WTC11 (cell line): ENCODE data around the gene HPSE2. TPM values are rescaled to one million over a fixed set of nuclear protein-coding genes. Genes with fewer than 3 reads are reported as not detected.

ENCODE experiments used
- ATAC-seq: fragments of 200-7000 bp; cut with Tn5 transposase; 2 replicates; pipeline ENCODE4 v1.10.0; 2021; ENCODE audit warnings: mild to moderate bottlenecking, moderate library complexity
- CTCF ChIA-PET: fragments of 300-600 bp; sonication (Branson Sonifier 250); formaldehyde crosslinking; loops from one replicate; lab custom pipeline; 2021; ENCODE audit warnings: antibody characterized with exemption; lab: Charles Lee
- POLR2A ChIA-PET: fragments of 350-600 bp; sonication (Branson Sonifier 250); formaldehyde crosslinking; loops from one replicate; lab custom pipeline; 2021; ENCODE audit warnings: antibody characterized with exemption; lab: Charles Lee
- DNase-seq: peaks from one replicate; pipeline ENCODE4 v3.0.0; 2021; ENCODE audit warnings: low spot score
- H3K27ac Mint-ChIP-seq: 2 replicates; pipeline ENCODE4 v1.8.0; 2021; ENCODE audit warnings: mixed read lengths
- H3K27me3 Mint-ChIP-seq: 2 replicates; pipeline ENCODE4 v1.8.0; 2021; ENCODE audit warnings: low read depth, mild to moderate bottlenecking, moderate library complexity, mixed read lengths
- H3K36me3 Mint-ChIP-seq: 2 replicates; pipeline ENCODE4 v1.8.0; 2021; ENCODE audit warnings: mixed read lengths
- H3K4me1 Mint-ChIP-seq: 2 replicates; pipeline ENCODE4 v1.8.0; 2022; ENCODE audit warnings: mixed read lengths
- H3K4me3 Mint-ChIP-seq: 2 replicates; pipeline ENCODE4 v1.8.0; 2021; ENCODE audit warnings: mild to moderate bottlenecking, moderate library complexity, mixed read lengths
- H3K9me3 Mint-ChIP-seq: 2 replicates; pipeline ENCODE4 v1.8.0; 2021; ENCODE audit warnings: mixed read lengths
- ATF1 ChIP-seq: sonication (generic); formaldehyde crosslinking; IDR thresholded peaks from 2 replicates; pipeline ENCODE4 v1.8.1; 2023; ENCODE audit warnings: mild to moderate bottlenecking, moderate library complexity, missing genetic modification reagents
- CTCF ChIP-seq: fragments of 200-600 bp; IDR thresholded peaks from 2 replicates; pipeline ENCODE4 v1.8.0; 2022; ENCODE audit warnings: antibody characterized with exemption
- ESRRA ChIP-seq: sonication (generic); formaldehyde crosslinking; IDR thresholded peaks from 2 replicates; pipeline ENCODE4 v1.8.1; 2022; ENCODE audit warnings: mild to moderate bottlenecking, missing genetic modification reagents, borderline replicate concordance
- MAX ChIP-seq: sonication (generic); formaldehyde crosslinking; IDR thresholded peaks from 2 replicates; pipeline ENCODE4 v1.8.0; 2022; ENCODE audit warnings: mild to moderate bottlenecking, missing genetic modification reagents
- MYBL2 ChIP-seq: sonication (generic); formaldehyde crosslinking; IDR thresholded peaks from 2 replicates; pipeline ENCODE4 v1.8.1; 2023; ENCODE audit warnings: mild to moderate bottlenecking, moderate library complexity, missing genetic modification reagents
- NR3C1 ChIP-seq: sonication (generic); formaldehyde crosslinking; conservative IDR thresholded peaks from 2 replicates; pipeline ENCODE4 v1.8.1; 2023; ENCODE audit warnings: low read depth, mild to moderate bottlenecking, missing genetic modification reagents
- SMAD3 ChIP-seq: sonication (generic); formaldehyde crosslinking; IDR thresholded peaks from 2 replicates; pipeline ENCODE4 v1.8.0; 2022; ENCODE audit warnings: missing genetic modification reagents, mild to moderate bottlenecking, borderline replicate concordance
- ZNF121 ChIP-seq: sonication (generic); formaldehyde crosslinking; IDR thresholded peaks from 2 replicates; pipeline ENCODE4 v1.8.0; 2023; ENCODE audit warnings: missing genetic modification reagents
- ZNF219 ChIP-seq: sonication (generic); formaldehyde crosslinking; IDR thresholded peaks from 2 replicates; pipeline ENCODE4 v1.8.0; 2023; ENCODE audit warnings: missing genetic modification reagents, mild to moderate bottlenecking, borderline replicate concordance
- ZNF396 ChIP-seq: fragments of 250-450 bp; sonication (Bioruptor Pico); IDR thresholded peaks from 2 replicates; pipeline ENCODE4 v1.8.0; 2021; ENCODE audit warnings: mild to moderate bottlenecking, moderate library complexity, borderline replicate concordance
- total RNA-seq: library from RNA; stranded (reverse); gene quantifications from 3 replicates; pipeline ENCODE4 v1.2.3, GENCODE V29; 2021
- TF ChIP-seq, protein P1 (sequence below): sonication (generic); formaldehyde crosslinking; IDR thresholded peaks from 2 replicates; pipeline ENCODE4 v1.8.1; 2023; ENCODE audit warnings: mild to moderate bottlenecking, missing genetic modification reagents, moderate library complexity
- TF ChIP-seq, protein P2 (sequence below): sonication (generic); formaldehyde crosslinking; IDR thresholded peaks from 2 replicates; pipeline ENCODE4 v1.8.1; 2023; ENCODE audit warnings: mild to moderate bottlenecking, missing genetic modification reagents, borderline replicate concordance
- TF ChIP-seq, protein P3 (sequence below): sonication (generic); formaldehyde crosslinking; IDR thresholded peaks from 2 replicates; pipeline ENCODE4 v1.8.0; 2022; ENCODE audit warnings: missing genetic modification reagents

Gene HPSE2
- total RNA-seq, 1 experiment from 2014 or later: 0.66 TPM

GRCh38 chr10:98920807-98921206 is 314.8 kb downstream of the HPSE2 start:
- TF ChIP-seq ZNF396 (CRISPR knock-in tag) (no peak), SMAD3 (CRISPR knock-in tag) (no peak), ZNF121 (CRISPR knock-in tag) (no peak)
- TF ChIP-seq, protein P1, sequence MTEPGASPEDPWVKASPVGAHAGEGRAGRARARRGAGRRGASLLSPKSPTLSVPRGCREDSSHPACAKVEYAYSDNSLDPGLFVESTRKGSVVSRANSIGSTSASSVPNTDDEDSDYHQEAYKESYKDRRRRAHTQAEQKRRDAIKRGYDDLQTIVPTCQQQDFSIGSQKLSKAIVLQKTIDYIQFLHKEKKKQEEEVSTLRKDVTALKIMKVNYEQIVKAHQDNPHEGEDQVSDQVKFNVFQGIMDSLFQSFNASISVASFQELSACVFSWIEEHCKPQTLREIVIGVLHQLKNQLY: no peak

GRCh38 chr10:98920360-98920759 is 315.3 kb downstream of the HPSE2 start:
- Mint-ChIP-seq H3K27me3 (no peaks in the 10 kb centered on the region), H3K4me1 (peaks cover 13% of the 10 kb centered on the region), H3K9me3 (no peaks in the 10 kb centered on the region), H3K36me3 (no peaks in the 10 kb centered on the region), H3K4me3 (no peak overlapping the region), H3K27ac (no peak overlapping the region)
- ChIA-PET POLR2A (no interaction called here), CTCF (no interaction called here)
- DNase-seq (no peak), ATAC-seq (no peak)
- TF ChIP-seq, protein P2, sequence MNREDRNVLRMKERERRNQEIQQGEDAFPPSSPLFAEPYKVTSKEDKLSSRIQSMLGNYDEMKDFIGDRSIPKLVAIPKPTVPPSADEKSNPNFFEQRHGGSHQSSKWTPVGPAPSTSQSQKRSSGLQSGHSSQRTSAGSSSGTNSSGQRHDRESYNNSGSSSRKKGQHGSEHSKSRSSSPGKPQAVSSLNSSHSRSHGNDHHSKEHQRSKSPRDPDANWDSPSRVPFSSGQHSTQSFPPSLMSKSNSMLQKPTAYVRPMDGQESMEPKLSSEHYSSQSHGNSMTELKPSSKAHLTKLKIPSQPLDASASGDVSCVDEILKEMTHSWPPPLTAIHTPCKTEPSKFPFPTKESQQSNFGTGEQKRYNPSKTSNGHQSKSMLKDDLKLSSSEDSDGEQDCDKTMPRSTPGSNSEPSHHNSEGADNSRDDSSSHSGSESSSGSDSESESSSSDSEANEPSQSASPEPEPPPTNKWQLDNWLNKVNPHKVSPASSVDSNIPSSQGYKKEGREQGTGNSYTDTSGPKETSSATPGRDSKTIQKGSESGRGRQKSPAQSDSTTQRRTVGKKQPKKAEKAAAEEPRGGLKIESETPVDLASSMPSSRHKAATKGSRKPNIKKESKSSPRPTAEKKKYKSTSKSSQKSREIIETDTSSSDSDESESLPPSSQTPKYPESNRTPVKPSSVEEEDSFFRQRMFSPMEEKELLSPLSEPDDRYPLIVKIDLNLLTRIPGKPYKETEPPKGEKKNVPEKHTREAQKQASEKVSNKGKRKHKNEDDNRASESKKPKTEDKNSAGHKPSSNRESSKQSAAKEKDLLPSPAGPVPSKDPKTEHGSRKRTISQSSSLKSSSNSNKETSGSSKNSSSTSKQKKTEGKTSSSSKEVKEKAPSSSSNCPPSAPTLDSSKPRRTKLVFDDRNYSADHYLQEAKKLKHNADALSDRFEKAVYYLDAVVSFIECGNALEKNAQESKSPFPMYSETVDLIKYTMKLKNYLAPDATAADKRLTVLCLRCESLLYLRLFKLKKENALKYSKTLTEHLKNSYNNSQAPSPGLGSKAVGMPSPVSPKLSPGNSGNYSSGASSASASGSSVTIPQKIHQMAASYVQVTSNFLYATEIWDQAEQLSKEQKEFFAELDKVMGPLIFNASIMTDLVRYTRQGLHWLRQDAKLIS (CRISPR knock-in tag): no peak
- TF ChIP-seq ESRRA: no peak

More at GRCh38 chr10:98920807-98921206, 314.8 kb downstream of the HPSE2 start:
- Mint-ChIP-seq H3K27ac (no peak overlapping the region), H3K9me3 (no peaks in the 10 kb centered on the region), H3K27me3 (no peaks in the 10 kb centered on the region), H3K36me3 (no peaks in the 10 kb centered on the region), H3K4me3 (no peak overlapping the region), H3K4me1 (peaks cover 10% of the 10 kb centered on the region)
- POLR2A ChIA-PET: no interaction called here
- no peak for ATAC-seq
- no peak for DNase-seq
- CTCF ChIA-PET: no interaction called here

DNA sequence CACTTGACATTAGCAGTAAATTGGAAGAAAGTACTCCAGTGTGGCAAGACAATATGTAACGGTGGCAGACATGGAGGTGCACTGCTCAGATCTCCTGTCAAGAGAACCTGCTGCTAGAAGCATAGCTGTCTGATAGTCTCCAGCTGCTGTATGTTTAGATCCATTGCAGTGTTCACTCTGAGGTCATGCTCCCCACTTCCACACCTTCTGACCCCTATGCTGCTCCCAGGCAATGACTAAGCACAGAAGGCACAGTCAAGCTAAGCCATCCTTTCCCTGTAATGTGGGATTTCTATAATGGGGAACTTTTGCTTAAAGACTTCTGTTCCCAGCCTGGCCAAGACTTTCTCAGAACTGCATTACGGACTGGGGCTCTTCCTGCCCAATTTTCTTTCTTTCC is 315.8 kb downstream of the HPSE2 start:
- ChIA-PET CTCF (no interaction called here), POLR2A (no interaction called here)
- ATAC-seq (no peak), DNase-seq (no peak)
- Mint-ChIP-seq H3K9me3 (no peaks in the 10 kb centered on the region), H3K36me3 (no peaks in the 10 kb centered on the region), H3K27me3 (no peaks in the 10 kb centered on the region), H3K4me1 (peaks cover 13% of the 10 kb centered on the region), H3K27ac (no peak overlapping the region), H3K4me3 (no peak overlapping the region)
- TF ChIP-seq ATF1 (CRISPR knock-in tag): no peak
- TF ChIP-seq, protein P1: no peak
- TF ChIP-seq, protein P3, sequence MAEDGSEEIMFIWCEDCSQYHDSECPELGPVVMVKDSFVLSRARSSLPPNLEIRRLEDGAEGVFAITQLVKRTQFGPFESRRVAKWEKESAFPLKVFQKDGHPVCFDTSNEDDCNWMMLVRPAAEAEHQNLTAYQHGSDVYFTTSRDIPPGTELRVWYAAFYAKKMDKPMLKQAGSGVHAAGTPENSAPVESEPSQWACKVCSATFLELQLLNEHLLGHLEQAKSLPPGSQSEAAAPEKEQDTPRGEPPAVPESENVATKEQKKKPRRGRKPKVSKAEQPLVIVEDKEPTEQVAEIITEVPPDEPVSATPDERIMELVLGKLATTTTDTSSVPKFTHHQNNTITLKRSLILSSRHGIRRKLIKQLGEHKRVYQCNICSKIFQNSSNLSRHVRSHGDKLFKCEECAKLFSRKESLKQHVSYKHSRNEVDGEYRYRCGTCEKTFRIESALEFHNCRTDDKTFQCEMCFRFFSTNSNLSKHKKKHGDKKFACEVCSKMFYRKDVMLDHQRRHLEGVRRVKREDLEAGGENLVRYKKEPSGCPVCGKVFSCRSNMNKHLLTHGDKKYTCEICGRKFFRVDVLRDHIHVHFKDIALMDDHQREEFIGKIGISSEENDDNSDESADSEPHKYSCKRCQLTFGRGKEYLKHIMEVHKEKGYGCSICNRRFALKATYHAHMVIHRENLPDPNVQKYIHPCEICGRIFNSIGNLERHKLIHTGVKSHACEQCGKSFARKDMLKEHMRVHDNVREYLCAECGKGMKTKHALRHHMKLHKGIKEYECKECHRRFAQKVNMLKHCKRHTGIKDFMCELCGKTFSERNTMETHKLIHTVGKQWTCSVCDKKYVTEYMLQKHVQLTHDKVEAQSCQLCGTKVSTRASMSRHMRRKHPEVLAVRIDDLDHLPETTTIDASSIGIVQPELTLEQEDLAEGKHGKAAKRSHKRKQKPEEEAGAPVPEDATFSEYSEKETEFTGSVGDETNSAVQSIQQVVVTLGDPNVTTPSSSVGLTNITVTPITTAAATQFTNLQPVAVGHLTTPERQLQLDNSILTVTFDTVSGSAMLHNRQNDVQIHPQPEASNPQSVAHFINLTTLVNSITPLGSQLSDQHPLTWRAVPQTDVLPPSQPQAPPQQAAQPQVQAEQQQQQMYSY (CRISPR knock-in tag): no peak
- TF ChIP-seq ZNF219 (CRISPR knock-in tag): no peak
- TF ChIP-seq, protein P2 (CRISPR knock-in tag): no peak
- no peak for TF ChIP-seq ZNF121 (CRISPR knock-in tag)
- TF ChIP-seq MYBL2: no peak
- no peak for TF ChIP-seq NR3C1 (CRISPR knock-in tag)
- TF ChIP-seq MAX: no peak
- TF ChIP-seq CTCF: no peak
